Measurements from ENCODE around the gene BAZ2B.

BAZ2B gene

GRCh38 chr2:159600752-159601151, 15.6 kb downstream of the BAZ2B start:
- Histone ChIP-seq H3K27ac (no peak overlapping the region), H3K36me3 (replicated peaks) (no peaks in the 10 kb centered on the region), H3K4me3 (ENCODE audit: low read depth, low read length) (no peak overlapping the region), H3K27me3 (replicated peaks) (no peaks in the 10 kb centered on the region)
- TF ChIP-seq CTCF (IDR thresholded peaks at IDR 0.05; ENCODE audit: low read depth, low read length, missing control alignments): no peak
- in situ Hi-C loops (cut with HindIII; ENCODE audit: low pct_ligation_motif_present, low sequenced_read_pairs): no loop called here
- DNase-seq: peak; percentile 45

DNA sequence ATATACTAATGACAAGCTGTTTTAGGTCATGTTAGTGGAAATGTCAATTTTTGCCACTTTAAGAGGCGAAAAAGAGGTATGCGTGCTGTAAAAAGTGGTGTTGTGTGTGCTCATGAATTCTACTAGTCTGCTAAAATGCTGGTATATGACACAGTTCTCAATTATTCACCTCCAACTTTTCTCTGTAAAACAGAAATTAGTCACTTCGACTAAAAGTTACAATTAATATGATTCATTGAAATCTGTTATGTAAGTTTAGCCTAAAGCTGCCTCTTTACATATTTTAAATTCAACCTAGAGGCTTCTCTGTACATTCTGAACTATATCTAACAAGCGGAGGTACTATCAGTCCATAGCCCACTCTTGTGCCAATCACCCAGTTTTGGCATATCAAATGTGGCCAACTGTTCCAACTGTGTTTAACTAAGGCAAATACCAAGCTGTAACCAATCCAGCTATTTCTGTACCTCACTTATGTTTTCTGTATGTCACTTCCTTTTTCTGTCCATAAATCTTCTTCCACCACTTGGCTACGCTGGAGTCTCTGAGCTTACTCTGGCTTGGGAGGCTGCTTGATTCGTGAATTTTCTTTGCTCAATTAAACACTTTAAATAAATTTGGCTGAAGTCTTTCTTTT, 20.8 kb downstream of the BAZ2B start:
- Histone ChIP-seq H3K27ac (no peak overlapping the region), H3K27me3 (replicated peaks) (no peaks in the 10 kb centered on the region), H3K4me3 (ENCODE audit: low read depth, low read length) (no peak overlapping the region), H3K36me3 (replicated peaks) (no peaks in the 10 kb centered on the region)
- DNase-seq: no peak
- in situ Hi-C loops (cut with HindIII; ENCODE audit: low pct_ligation_motif_present, low sequenced_read_pairs): no loop called here
- no peak for TF ChIP-seq CTCF (IDR thresholded peaks at IDR 0.05; ENCODE audit: low read depth, low read length, missing control alignments)

GRCh38 chr2:159592441-159592840, 23.9 kb downstream of the BAZ2B start:
- Histone ChIP-seq H3K4me3 (ENCODE audit: low read depth, low read length) (no peak overlapping the region), H3K36me3 (replicated peaks) (no peaks in the 10 kb centered on the region), H3K27me3 (replicated peaks) (no peaks in the 10 kb centered on the region), H3K27ac (no peak overlapping the region)
- in situ Hi-C loops (cut with HindIII; ENCODE audit: low pct_ligation_motif_present, low sequenced_read_pairs): no loop called here
- TF ChIP-seq CTCF (IDR thresholded peaks at IDR 0.05; ENCODE audit: low read depth, low read length, missing control alignments): no peak
- DNase-seq: no peak

DNA sequence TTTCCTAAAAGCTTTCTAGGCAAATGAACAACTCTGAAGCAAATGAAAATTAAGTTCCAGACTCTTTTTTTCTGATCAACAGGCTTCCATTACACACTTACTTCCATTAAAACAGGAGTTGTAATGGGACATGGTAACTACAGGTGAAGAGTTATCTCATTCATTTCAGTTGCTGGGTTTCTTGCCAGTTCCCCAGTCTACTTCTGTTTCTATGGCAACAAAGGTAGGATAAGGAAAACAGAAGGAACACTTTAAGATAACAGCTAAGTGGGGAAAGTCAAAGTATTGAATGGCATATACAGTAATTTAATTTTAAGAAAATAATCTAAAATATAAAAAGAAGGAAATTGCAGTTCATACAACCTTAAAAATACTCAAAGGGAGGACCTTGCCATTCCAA, 25.1 kb downstream of the BAZ2B start:
- H3K27ac ChIP-seq: no peak overlapping the region
- in situ Hi-C loops (cut with HindIII; ENCODE audit: low pct_ligation_motif_present, low sequenced_read_pairs): no loop called here
- TF ChIP-seq CTCF (IDR thresholded peaks at IDR 0.05; ENCODE audit: low read depth, low read length, missing control alignments): no peak
- no peak overlapping the region for H3K4me3 ChIP-seq (ENCODE audit: low read depth, low read length)
- no peak for DNase-seq
- no peaks in the 10 kb centered on the region for H3K27me3 ChIP-seq (replicated peaks)
- no peaks in the 10 kb centered on the region for H3K36me3 ChIP-seq (replicated peaks)

- no peaks in the 10 kb centered on the region for H3K36me3 ChIP-seq (replicated peaks)
- in situ Hi-C loops (cut with HindIII; ENCODE audit: low pct_ligation_motif_present, low sequenced_read_pairs): no loop called here
- no peak overlapping the region for H3K4me3 ChIP-seq (ENCODE audit: low read depth, low read length)
- H3K27me3 ChIP-seq (replicated peaks): no peaks in the 10 kb centered on the region
- no peak for DNase-seq
- no peak for TF ChIP-seq CTCF (IDR thresholded peaks at IDR 0.05; ENCODE audit: low read depth, low read length, missing control alignments)
- H3K27ac ChIP-seq: no peak overlapping the region
These were observed 27.1 kb downstream of the BAZ2B start for GRCh38 chr2:159589286-159589685.

DNA sequence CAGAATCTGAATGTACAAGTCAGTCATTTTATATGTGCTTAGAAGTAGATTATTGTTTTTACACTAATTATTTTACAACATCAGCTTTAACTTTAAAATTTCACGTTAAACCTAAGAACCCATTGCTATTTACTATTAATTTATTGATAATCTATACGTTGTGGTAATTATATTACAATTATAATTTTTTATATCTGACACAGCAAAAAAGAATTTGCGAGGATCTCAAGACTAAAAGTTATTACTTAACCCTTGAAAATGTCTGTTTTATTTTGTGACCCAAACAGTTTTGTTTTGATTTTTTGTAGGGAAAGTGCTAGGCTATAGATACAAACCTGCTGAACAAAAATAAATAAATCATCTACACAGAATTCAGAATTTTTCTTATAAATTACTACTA, 30.3 kb downstream of the BAZ2B start:
- TF ChIP-seq CTCF (IDR thresholded peaks at IDR 0.05; ENCODE audit: low read depth, low read length, missing control alignments): no peak
- Histone ChIP-seq H3K36me3 (replicated peaks) (no peaks in the 10 kb centered on the region), H3K27me3 (replicated peaks) (no peaks in the 10 kb centered on the region), H3K4me3 (ENCODE audit: low read depth, low read length) (no peak overlapping the region), H3K27ac (no peak overlapping the region)
- in situ Hi-C loops (cut with HindIII; ENCODE audit: low pct_ligation_motif_present, low sequenced_read_pairs): no loop called here
- no peak for DNase-seq
